HEK293 (cell line): Measurements from ENCODE around the gene MAPKAPK3.

Source experiments
- CTCF ChIA-PET: fragments of 350-600 bp; formaldehyde crosslinking; extraction: SDS; loops from one replicate; lab custom pipeline; 2021; ENCODE audit warnings: antibody characterized with exemption; lab: Yijun Ruan, JAX
- POLR2A ChIA-PET: fragments of 300-600 bp; formaldehyde crosslinking; extraction: SDS; loops from one replicate; lab custom pipeline; 2020; ENCODE audit warnings: antibody characterized with exemption, inconsistent platforms; lab: Yijun Ruan, JAX
- H3K27ac ChIP-seq: fragments of 200-500 bp; sonication (Bioruptor generic); 2 replicates; pipeline ENCODE4 v1.5.1; 2014; ENCODE audit warnings: low read depth, low read length, control low read depth, inconsistent platforms; ENCODE audit errors: extremely low read depth
- H3K36me3 ChIP-seq, 2 experiments: fragments of 200-500 bp in 1 of 2; sonication (Bioruptor generic) in 1 of 2; 1 replicate in 1 of 2; 2 replicates in 1 of 2; pipeline ENCODE4 v1.5.1; 2014 to 2017; ENCODE audit warnings: inconsistent platforms in 2 of 2, low read length in 2 of 2; ENCODE audit not compliant: control insufficient read depth in 2 of 2, insufficient read depth in 1 of 2
- H3K4me1 ChIP-seq: fragments of 200-500 bp; sonication (Bioruptor generic); 2 replicates; pipeline ENCODE4 v1.5.1; 2014; ENCODE audit warnings: mild to moderate bottlenecking, low read length, inconsistent platforms; ENCODE audit not compliant: control insufficient read depth, insufficient read depth
- H3K4me3 ChIP-seq: 2 replicates; pipeline ENCODE4 v1.5.1; 2011; ENCODE audit warnings: low read depth, mild to moderate bottlenecking, control low read depth, low read length, moderate library complexity
- H3K9me3 ChIP-seq: fragments of 200-500 bp; sonication (Bioruptor generic); 2 replicates; pipeline ENCODE4 v1.5.1; 2014; ENCODE audit warnings: low read depth, low read length, inconsistent platforms; ENCODE audit not compliant: control insufficient read depth, insufficient read depth
- ATF2 ChIP-seq: fragments of 450-650 bp; formaldehyde crosslinking; IDR thresholded peaks from 2 replicates; pipeline ENCODE4 v1.5.1; 2016; ENCODE audit warnings: missing biosample characterization, missing genetic modification characterization, low read depth
- GLIS1 ChIP-seq: fragments of 450-650 bp; formaldehyde crosslinking; IDR thresholded peaks from 2 replicates; pipeline ENCODE4 v1.5.1; 2016; ENCODE audit warnings: missing biosample characterization, missing genetic modification characterization
- HOXC10 ChIP-seq: sonication (generic); formaldehyde crosslinking; IDR thresholded peaks from 2 replicates; pipeline ENCODE4 v1.8.1; 2023; ENCODE audit warnings: mild to moderate bottlenecking, missing genetic modification reagents
- KLF10 ChIP-seq: fragments of 450-650 bp; IDR thresholded peaks from 2 replicates; pipeline ENCODE4 v1.5.1; 2018; ENCODE audit warnings: missing biosample characterization, mild to moderate bottlenecking, missing genetic modification characterization
- KLF16 ChIP-seq: fragments of 450-650 bp; formaldehyde crosslinking; IDR thresholded peaks from 2 replicates; pipeline ENCODE4 v1.5.1; 2017; ENCODE audit warnings: missing biosample characterization, missing genetic modification characterization
- SP7 ChIP-seq: fragments of 450-650 bp; formaldehyde crosslinking; IDR thresholded peaks from 2 replicates; pipeline ENCODE4 v1.5.1; 2016; ENCODE audit warnings: missing biosample characterization, missing genetic modification characterization
- YY1 ChIP-seq: fragments of 450-650 bp; formaldehyde crosslinking; IDR thresholded peaks from 2 replicates; pipeline ENCODE4 v1.5.1; 2018; ENCODE audit warnings: missing biosample characterization, missing genetic modification characterization
- ZFP37 ChIP-seq: fragments of 450-650 bp; formaldehyde crosslinking; IDR thresholded peaks from 2 replicates; pipeline ENCODE4 v1.5.1; 2016; ENCODE audit warnings: missing biosample characterization, missing genetic modification characterization
- ZNF114 ChIP-seq: fragments of 450-650 bp; formaldehyde crosslinking; IDR thresholded peaks from 2 replicates; pipeline ENCODE4 v1.5.0; 2017; ENCODE audit warnings: missing biosample characterization, missing genetic modification characterization
- ZNF16 ChIP-seq: fragments of 450-650 bp; formaldehyde crosslinking; IDR thresholded peaks from 2 replicates; pipeline ENCODE4 v1.5.1; 2016; ENCODE audit warnings: low read depth, missing biosample characterization, missing genetic modification characterization
- ZNF169 ChIP-seq: fragments of 450-650 bp; formaldehyde crosslinking; IDR thresholded peaks from 2 replicates; pipeline ENCODE4 v1.5.1; 2016; ENCODE audit warnings: missing biosample characterization, missing genetic modification characterization
- ZNF202 ChIP-seq: fragments of 450-650 bp; formaldehyde crosslinking; IDR thresholded peaks from 2 replicates; pipeline ENCODE4 v1.5.1; 2016; ENCODE audit warnings: missing biosample characterization, missing genetic modification characterization, borderline replicate concordance
- ZNF221 ChIP-seq: fragments of 450-650 bp; formaldehyde crosslinking; IDR thresholded peaks from 2 replicates; pipeline ENCODE4 v1.5.1; 2017; ENCODE audit warnings: missing biosample characterization, missing genetic modification characterization, borderline replicate concordance
- ZNF311 ChIP-seq: fragments of 450-650 bp; formaldehyde crosslinking; IDR thresholded peaks from 2 replicates; pipeline ENCODE4 v1.5.1; 2017; ENCODE audit warnings: missing biosample characterization, missing genetic modification characterization, borderline replicate concordance
- ZNF362 ChIP-seq: fragments of 450-650 bp; formaldehyde crosslinking; IDR thresholded peaks from 2 replicates; pipeline ENCODE4 v1.5.1; 2016; ENCODE audit warnings: missing biosample characterization, missing genetic modification characterization
- ZNF366 ChIP-seq: fragments of 450-650 bp; formaldehyde crosslinking; conservative IDR thresholded peaks from 2 replicates; pipeline ENCODE4 v1.5.1; 2016; ENCODE audit warnings: missing biosample characterization, missing genetic modification characterization
- ZNF37A ChIP-seq: fragments of 450-650 bp; IDR thresholded peaks from 2 replicates; pipeline ENCODE4 v1.5.1; 2018; ENCODE audit warnings: missing biosample characterization, missing genetic modification characterization
- ZNF391 ChIP-seq: fragments of 450-650 bp; formaldehyde crosslinking; IDR thresholded peaks from 2 replicates; pipeline ENCODE4 v1.5.1; 2016; ENCODE audit warnings: low read depth, missing biosample characterization, missing genetic modification characterization, borderline replicate concordance
- ZNF398 ChIP-seq: fragments of 450-650 bp; formaldehyde crosslinking; IDR thresholded peaks from 2 replicates; pipeline ENCODE4 v1.5.1; 2017; ENCODE audit warnings: missing biosample characterization, missing genetic modification characterization
- ZNF416 ChIP-seq: fragments of 450-650 bp; formaldehyde crosslinking; IDR thresholded peaks from 2 replicates; pipeline ENCODE4 v1.5.1; 2016; ENCODE audit warnings: missing biosample characterization, missing genetic modification characterization
- ZNF510 ChIP-seq: fragments of 450-650 bp; formaldehyde crosslinking; IDR thresholded peaks from 2 replicates; pipeline ENCODE4 v1.5.1; 2018; ENCODE audit warnings: mild to moderate bottlenecking, missing genetic modification characterization, missing biosample characterization; ENCODE audit not compliant: insufficient replicate concordance
- ZNF548 ChIP-seq: fragments of 450-650 bp; formaldehyde crosslinking; IDR thresholded peaks from 2 replicates; pipeline ENCODE4 v1.5.1; 2016; ENCODE audit warnings: missing biosample characterization, missing genetic modification characterization
- ZNF558 ChIP-seq: fragments of 450-650 bp; formaldehyde crosslinking; IDR thresholded peaks from 2 replicates; pipeline ENCODE4 v1.5.1; 2016; ENCODE audit warnings: missing biosample characterization, missing genetic modification characterization
- ZNF629 ChIP-seq: fragments of 450-650 bp; formaldehyde crosslinking; IDR thresholded peaks from 2 replicates; pipeline ENCODE4 v1.5.1; 2017; ENCODE audit warnings: missing biosample characterization, missing genetic modification characterization
- ZNF654 ChIP-seq: fragments of 450-650 bp; formaldehyde crosslinking; IDR thresholded peaks from 2 replicates; pipeline ENCODE4 v1.5.1; 2016; ENCODE audit warnings: low read depth, missing biosample characterization, missing genetic modification characterization
- ZNF670 ChIP-seq: fragments of 450-650 bp; formaldehyde crosslinking; IDR thresholded peaks from 2 replicates; pipeline ENCODE4 v1.5.1; 2016; ENCODE audit warnings: missing biosample characterization, missing genetic modification characterization, low read depth
- ZNF677 ChIP-seq: fragments of 450-650 bp; IDR thresholded peaks from 2 replicates; pipeline ENCODE4 v1.5.0; 2018; ENCODE audit warnings: missing biosample characterization, mild to moderate bottlenecking, missing genetic modification characterization, moderate library complexity
- ZNF76 ChIP-seq: fragments of 450-650 bp; formaldehyde crosslinking; IDR thresholded peaks from 2 replicates; pipeline ENCODE4; 2016; ENCODE audit warnings: low read depth, missing biosample characterization, missing genetic modification characterization, borderline replicate concordance
- ZNF837 ChIP-seq: fragments of 450-650 bp; formaldehyde crosslinking; IDR thresholded peaks from 2 replicates; pipeline ENCODE4 v1.5.1; 2016; ENCODE audit warnings: missing biosample characterization, missing genetic modification characterization
- ZNF843 ChIP-seq: fragments of 450-650 bp; formaldehyde crosslinking; IDR thresholded peaks from 2 replicates; pipeline ENCODE4 v1.5.1; 2016; ENCODE audit warnings: missing biosample characterization, missing genetic modification characterization
- ZSCAN4 ChIP-seq: fragments of 450-650 bp; formaldehyde crosslinking; IDR thresholded peaks from 2 replicates; pipeline ENCODE4 v1.5.1; 2017; ENCODE audit warnings: missing biosample characterization, missing genetic modification characterization

MAPKAPK3 gene

GRCh38 chr3:50577348-50577747 lies 39.6 kb upstream of the MAPKAPK3 start (continued):
- TF ChIP-seq ZNF76 (tag by site-specific recombination) (no peak), HOXC10 (CRISPR knock-in tag) (no peak)
- TF ChIP-seq, all 188 proteins: peak for 0

GRCh38 chr3:50580683-50581458 lies 36.1 kb upstream of the MAPKAPK3 start:
- TF ChIP-seq SP7 (tag by site-specific recombination) (no peak), ZNF362 (tag by site-specific recombination) (no peak), ZNF391 (no peak), ZNF548 (tag by site-specific recombination) (no peak), ATF2 (tag by site-specific recombination) (no peak), KLF10 (tag by site-specific recombination) (no peak), ZSCAN4 (no peak), ZNF629 (tag by site-specific recombination) (no peak), ZNF510 (tag by site-specific recombination) (no peak), ZNF311 (tag by site-specific recombination) (no peak), ZNF221 (no peak), ZNF558 (tag by site-specific recombination) (no peak), ZNF169 (no peak)
- CTCF ChIA-PET = interaction anchor here (1.0 to 1.5 kb wide), 2 partner anchors 9 to 32 kb away, joined by 3 to 6 read pairs; no protein-coding TSS in a partner anchor
- H3K4me3 ChIP-seq = no peak overlapping the region
- H3K36me3 ChIP-seq = peaks cover 0 to 75% of the 10 kb centered on the region in 2 experiments; a peak in 1 of 3 replicates
- no peak overlapping the region for H3K27ac ChIP-seq
- no peaks in the 10 kb centered on the region for H3K9me3 ChIP-seq
- POLR2A ChIA-PET = no interaction called here
- H3K4me1 ChIP-seq = no peaks in the 10 kb centered on the region

GRCh38 chr3:50581459-50581842 lies 35.5 kb upstream of the MAPKAPK3 start:
- Histone ChIP-seq H3K36me3 (peaks cover 0 to 71% of the 10 kb centered on the region in 2 experiments; a peak in 1 of 3 replicates), H3K27ac (no peak overlapping the region), H3K4me1 (no peaks in the 10 kb centered on the region), H3K4me3 (no peak overlapping the region), H3K9me3 (no peaks in the 10 kb centered on the region)
- POLR2A ChIA-PET = no interaction called here
- CTCF ChIA-PET = interaction anchor here (0.8 to 1.5 kb wide), 3 partner anchors 9 to 32 kb away, joined by 3 to 6 read pairs (median 3); no protein-coding TSS in a partner anchor
- TF ChIP-seq ZNF202 (tag by site-specific recombination) (no peak), ZNF16 (no peak), ZNF37A (no peak), ZNF398 (tag by site-specific recombination) (no peak), ZNF654 (tag by site-specific recombination) (no peak), ZNF837 (tag by site-specific recombination) (no peak), ZNF677 (tag by site-specific recombination) (no peak), GLIS1 (tag by site-specific recombination) (no peak), KLF16 (no peak), YY1 (no peak), ZNF366 (tag by site-specific recombination) (no peak), ZNF843 (tag by site-specific recombination) (no peak), ZNF670 (no peak), ZNF416 (no peak), ZFP37 (tag by site-specific recombination) (no peak), ZNF114 (tag by site-specific recombination) (no peak)
